Measurements from ENCODE around the gene EFNB2. TPM values are rescaled to one million over a fixed set of nuclear protein-coding genes. Genes with fewer than 3 reads are reported as not detected.

EFNB2 gene
- total RNA-seq, 1 donor from 2014 or later, result 33.1 TPM

GRCh38 chr13:106449096-106449495 is 86.4 kb downstream of the EFNB2 start:
- DNase-seq, result no peak

- DNase-seq, result no peak
Measured at GRCh38 chr13:106445996-106446395, 89.5 kb downstream of the EFNB2 start.

GRCh38 chr13:106443607-106444322 is 91.7 kb downstream of the EFNB2 start:
- DNase-seq, result no peak

- DNase-seq, result no peak
Measured at GRCh38 chr13:106440866-106441265, 94.6 kb downstream of the EFNB2 start.

Other genes starting within 250 kb of the EFNB2 start
- 110 TPM for gene ARGLU1, start 32.5 kb upstream of the EFNB2 start, total RNA-seq